Activated CD8-positive, alpha-beta memory T cell treated with anti-CD3 and anti-CD28 coated beads, Interleukin-2, amount 50 U/mL, for 24 hours (primary cell): ENCODE measurements around the gene RPSA.
"Not testable (repeated sequence)": the region's sequence is repeated elsewhere in the genome, so short reads cannot be mapped to it uniquely, and the experiment has no call there.

ENCODE experiments used
- DNase-seq: peaks from one replicate; pipeline ENCODE4 v3.0.0-alpha.2; 2020; ENCODE audit errors: extremely low read depth

The RPSA gene

GRCh38 chr3:39388741-39389248 lies 17.7 kb upstream of the RPSA start:
- no peak for DNase-seq

GRCh38 chr3:39390181-39390580 lies 16.3 kb upstream of the RPSA start:
- DNase-seq: no peak

- no peak for DNase-seq
Observed at GRCh38 chr3:39396690-39397089, 9.8 kb upstream of the RPSA start.

GRCh38 chr3:39398700-39399099 lies 7.8 kb upstream of the RPSA start:
- DNase-seq: no peak

DNA sequence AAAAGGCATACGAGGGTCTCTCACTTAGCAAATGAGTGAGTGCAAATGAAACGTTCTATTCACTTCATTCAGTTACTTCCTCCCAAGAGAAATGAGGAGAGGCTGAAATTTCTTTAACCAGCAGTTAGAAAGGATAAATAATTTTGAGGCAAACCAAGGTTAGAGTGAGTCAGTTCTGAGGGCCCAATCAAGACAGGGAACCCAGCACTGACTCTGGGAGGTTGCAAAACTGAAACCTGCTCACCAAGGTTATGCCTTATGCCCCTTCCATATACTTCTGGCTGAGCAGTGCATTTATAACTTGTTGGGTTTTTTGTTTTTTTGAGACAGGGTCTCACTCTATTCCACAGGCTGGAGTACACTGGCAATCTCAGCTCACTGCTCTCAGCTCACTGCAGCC lies 4.5 kb upstream of the RPSA start:
- no peak for DNase-seq

DNA sequence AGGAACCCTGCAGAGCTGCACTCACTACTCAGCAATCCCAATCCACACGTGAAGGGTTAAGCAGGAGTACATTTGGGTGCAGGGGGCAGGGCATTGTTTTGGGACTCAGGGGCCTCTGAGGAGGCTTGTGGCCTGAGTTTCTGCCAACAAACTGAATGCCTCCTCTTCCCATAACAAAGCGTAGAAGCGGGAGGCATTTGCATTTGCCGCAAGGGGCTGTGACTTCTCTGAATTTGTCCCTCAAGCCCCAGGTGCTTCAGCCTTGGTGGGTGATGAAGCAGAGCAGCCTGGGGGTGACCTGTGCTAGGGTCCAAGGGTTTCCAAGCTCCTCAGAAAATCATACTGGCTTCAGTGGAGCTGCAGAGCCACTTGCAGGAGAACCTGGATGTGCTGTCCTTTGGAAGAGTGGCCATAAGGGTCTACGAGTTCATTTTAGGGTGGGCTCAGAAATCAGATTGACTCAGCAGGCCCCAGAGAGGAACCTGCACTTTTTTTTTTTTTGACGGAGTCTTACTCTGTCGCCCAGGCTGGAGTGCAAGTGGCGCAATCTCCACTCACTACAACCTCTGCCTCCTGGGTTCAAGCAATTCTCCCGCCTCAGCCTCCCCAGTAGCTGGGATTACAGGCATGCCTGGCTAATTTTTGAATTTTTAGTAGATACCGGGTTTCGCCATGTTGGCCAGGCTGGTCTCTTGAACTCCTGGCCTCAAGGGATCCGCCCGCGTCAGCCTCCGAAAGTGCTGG lies 1.4 kb upstream of the RPSA start:
- no peak for DNase-seq

- no peak for DNase-seq
Observed at GRCh38 chr3:39405687-39406367, 693 bp upstream of the RPSA start.

- DNase-seq: no peak
Observed at GRCh38 chr3:39407259-39407629, 724 bp downstream of the RPSA start.

GRCh38 chr3:39407773-39408492 lies 1.4 kb downstream of the RPSA start:
- no peak for DNase-seq

- DNase-seq: no peak
Observed at GRCh38 chr3:39408493-39409372, 2.2 kb downstream of the RPSA start.

DNA sequence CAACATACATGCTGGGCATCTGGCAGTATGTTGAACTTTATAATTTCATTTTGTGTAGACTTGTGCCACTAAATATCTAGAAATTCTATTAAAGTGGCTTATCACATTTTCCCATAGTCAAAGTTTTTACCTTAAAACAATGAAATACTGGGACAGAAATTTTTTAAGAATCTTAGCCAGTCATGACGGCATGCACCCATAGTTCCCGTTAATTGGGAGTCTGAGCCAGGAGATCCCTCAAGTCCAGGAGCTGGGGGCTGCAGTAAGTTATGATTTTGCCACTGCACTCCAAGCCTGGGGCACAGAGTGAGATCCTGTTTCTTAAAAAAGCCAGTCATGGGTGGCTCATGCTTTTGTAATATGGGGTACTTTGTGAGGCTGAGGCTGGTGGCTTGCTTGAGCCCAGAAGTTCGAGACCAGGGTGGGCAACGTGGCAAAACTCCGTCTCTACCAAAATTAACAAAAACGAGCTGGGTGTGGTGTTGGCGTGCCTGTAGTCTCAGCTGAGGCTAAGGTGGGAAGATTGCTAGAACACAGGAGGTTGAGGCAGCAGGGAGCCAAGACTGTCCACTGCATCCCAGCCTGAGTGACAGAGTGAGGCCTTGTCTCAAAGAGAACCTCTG lies 3.1 kb downstream of the RPSA start:
- DNase-seq: no peak

- DNase-seq: no peak
Observed at GRCh38 chr3:39410893-39411292, 4.4 kb downstream of the RPSA start.

DNA sequence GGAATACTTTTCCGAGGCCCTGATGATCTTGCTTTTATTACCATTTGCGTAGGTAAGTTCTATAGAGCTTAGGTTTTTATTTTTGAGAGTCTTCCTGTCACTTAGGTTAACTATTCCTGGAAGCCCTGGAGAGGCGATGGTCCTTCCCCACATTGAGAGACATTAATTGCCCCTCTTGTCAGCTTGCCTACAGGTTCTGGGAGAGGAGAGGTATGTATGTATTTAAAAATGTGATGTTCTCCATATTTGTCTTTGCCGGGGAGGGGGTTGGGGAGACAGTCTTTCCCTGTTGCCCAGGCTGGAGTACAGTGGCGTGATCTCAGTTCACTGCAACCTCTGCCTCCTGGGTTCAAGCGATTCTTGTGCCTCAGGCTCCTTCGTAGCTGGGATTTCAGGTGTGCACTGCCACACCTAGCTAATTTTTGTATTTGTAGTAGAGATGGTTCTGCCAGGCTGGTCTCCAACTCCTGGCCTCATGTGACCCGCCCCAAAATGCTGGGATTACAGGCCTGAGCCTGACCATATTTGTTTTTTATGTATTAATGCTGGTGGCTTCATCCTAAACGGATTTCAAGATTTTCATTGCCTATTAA lies 6.2 kb downstream of the RPSA start:
- DNase-seq: no peak

- no peak for DNase-seq
Observed at GRCh38 chr3:39413691-39414420, 7.3 kb downstream of the RPSA start.

DNA sequence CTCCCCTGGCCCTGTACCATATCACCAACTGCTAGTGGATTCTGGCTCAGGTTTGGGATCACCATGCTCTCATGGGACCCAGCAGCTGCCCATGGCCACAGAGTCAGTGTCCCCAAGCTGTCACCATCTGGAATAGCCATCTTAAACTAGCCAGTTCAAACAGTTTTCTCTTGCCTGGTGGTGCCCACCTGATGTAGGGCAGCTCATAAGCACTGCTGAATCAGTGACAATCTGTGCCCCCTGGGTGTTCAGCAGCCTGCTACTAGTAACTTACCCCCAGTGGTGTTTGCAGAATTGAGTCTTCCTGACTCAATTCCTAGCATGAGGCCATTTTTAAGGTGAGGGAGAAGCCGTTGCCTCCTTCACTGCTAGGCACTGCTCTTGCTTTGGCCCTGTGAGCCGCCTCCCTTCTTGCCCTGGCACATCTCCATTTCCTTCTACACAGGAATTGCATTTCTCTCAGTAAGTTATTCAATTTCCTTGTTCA lies 7.9 kb downstream of the RPSA start:
- no peak for DNase-seq

GRCh38 chr3:39415302-39415701 lies 8.8 kb downstream of the RPSA start:
- not testable (repeated sequence) for DNase-seq

- no peak for DNase-seq
Observed at GRCh38 chr3:39415983-39416382, 9.5 kb downstream of the RPSA start.

DNA sequence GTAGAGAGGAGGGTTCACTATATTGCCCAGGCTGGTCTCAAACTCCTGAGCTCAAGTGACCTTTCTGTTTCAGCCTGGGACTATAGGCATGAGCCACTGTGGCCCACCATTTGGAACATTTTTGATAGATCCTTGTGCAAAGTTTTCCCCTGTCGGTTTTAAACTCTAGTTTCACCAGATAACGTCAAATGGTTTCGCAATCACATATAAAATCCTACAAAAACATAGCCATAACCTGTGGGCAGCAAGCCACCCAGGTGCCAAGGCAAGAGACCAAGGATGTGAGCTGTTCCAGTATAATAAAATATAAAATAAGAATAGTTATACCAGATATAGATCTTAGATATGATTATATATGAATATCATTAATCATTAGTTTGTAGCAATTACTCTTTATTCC lies 10.5 kb downstream of the RPSA start:
- not testable (repeated sequence) for DNase-seq

GRCh38 chr3:39418556-39419225 lies 12.2 kb downstream of the RPSA start:
- not testable (repeated sequence) for DNase-seq
